ENCODE measurements around the gene MYBBP1A. TPM values are rescaled to one million over a fixed set of nuclear protein-coding genes. Genes with fewer than 3 reads are reported as not detected.
"Not testable (repeated sequence)": the region's sequence is repeated elsewhere in the genome, so short reads cannot be mapped to it uniquely, and the experiment has no call there.

The MYBBP1A gene, protein sequence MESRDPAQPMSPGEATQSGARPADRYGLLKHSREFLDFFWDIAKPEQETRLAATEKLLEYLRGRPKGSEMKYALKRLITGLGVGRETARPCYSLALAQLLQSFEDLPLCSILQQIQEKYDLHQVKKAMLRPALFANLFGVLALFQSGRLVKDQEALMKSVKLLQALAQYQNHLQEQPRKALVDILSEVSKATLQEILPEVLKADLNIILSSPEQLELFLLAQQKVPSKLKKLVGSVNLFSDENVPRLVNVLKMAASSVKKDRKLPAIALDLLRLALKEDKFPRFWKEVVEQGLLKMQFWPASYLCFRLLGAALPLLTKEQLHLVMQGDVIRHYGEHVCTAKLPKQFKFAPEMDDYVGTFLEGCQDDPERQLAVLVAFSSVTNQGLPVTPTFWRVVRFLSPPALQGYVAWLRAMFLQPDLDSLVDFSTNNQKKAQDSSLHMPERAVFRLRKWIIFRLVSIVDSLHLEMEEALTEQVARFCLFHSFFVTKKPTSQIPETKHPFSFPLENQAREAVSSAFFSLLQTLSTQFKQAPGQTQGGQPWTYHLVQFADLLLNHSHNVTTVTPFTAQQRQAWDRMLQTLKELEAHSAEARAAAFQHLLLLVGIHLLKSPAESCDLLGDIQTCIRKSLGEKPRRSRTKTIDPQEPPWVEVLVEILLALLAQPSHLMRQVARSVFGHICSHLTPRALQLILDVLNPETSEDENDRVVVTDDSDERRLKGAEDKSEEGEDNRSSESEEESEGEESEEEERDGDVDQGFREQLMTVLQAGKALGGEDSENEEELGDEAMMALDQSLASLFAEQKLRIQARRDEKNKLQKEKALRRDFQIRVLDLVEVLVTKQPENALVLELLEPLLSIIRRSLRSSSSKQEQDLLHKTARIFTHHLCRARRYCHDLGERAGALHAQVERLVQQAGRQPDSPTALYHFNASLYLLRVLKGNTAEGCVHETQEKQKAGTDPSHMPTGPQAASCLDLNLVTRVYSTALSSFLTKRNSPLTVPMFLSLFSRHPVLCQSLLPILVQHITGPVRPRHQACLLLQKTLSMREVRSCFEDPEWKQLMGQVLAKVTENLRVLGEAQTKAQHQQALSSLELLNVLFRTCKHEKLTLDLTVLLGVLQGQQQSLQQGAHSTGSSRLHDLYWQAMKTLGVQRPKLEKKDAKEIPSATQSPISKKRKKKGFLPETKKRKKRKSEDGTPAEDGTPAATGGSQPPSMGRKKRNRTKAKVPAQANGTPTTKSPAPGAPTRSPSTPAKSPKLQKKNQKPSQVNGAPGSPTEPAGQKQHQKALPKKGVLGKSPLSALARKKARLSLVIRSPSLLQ (N-terminal part only)
- total RNA-seq, result 10 to 100 TPM; 21.4 to 58.7 TPM

DNA sequence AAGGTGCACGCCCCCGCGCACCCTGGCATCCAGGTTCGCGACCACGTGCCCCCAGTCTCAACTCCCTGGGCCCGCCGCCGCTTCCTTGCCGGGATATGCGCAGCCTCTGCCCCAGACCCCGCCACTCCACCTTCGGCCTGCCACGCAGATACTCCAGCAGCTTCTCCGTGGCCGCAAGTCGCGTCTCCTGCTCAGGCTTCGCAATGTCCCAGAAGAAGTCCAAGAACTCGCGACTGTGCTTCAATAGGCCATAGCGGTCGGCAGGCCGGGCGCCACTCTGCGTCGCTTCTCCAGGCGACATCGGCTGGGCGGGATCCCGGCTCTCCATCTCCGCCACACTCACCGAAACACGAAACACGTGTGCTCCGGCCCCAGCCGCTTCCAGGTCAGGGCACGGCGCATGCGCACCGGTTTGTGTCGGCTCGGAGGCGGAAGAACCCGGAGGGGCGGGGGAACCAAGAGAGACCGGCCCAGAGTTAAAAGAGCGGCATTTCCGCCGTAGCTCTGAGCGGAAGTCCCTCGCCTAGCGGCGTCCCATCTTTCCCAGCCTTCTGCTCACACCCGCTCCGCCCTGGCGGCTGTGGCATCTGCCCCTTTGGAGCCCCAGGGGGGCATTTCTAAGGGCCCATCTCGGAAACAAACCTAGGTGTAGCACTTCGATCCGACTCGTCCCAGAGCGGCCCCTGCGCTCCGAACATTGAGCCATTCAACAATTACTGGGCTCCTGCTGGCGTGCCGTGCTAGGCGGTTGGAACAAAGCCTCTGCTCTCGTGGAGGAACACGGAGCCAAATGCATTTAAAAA is at the start of gene MYBBP1A:
Gene MYBBP1A (minus strand): TSS at position 388 of the 803 bp plus-strand sequence. CDS start 60 bp downstream, at position 328.
- H3K27ac ChIP-seq, result peak within 1 kb of the TSS; percentile 78
- H3K9me3 ChIP-seq, result no peaks in the 10 kb centered on the region
- TF ChIP-seq, protein P1, sequence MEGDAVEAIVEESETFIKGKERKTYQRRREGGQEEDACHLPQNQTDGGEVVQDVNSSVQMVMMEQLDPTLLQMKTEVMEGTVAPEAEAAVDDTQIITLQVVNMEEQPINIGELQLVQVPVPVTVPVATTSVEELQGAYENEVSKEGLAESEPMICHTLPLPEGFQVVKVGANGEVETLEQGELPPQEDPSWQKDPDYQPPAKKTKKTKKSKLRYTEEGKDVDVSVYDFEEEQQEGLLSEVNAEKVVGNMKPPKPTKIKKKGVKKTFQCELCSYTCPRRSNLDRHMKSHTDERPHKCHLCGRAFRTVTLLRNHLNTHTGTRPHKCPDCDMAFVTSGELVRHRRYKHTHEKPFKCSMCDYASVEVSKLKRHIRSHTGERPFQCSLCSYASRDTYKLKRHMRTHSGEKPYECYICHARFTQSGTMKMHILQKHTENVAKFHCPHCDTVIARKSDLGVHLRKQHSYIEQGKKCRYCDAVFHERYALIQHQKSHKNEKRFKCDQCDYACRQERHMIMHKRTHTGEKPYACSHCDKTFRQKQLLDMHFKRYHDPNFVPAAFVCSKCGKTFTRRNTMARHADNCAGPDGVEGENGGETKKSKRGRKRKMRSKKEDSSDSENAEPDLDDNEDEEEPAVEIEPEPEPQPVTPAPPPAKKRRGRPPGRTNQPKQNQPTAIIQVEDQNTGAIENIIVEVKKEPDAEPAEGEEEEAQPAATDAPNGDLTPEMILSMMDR (IDR thresholded peaks at IDR 0.05), result no peak
- H3K9ac ChIP-seq (ENCODE audit: low read depth in 2 of 2, low read length in 2 of 2), result peak within 1 kb of the TSS; percentile 86 to 88
- H3K4me3 ChIP-seq, result peak within 1 kb of the TSS; percentile 75
- DNase-seq, result peak; percentile 98
- peaks cover 9% of the 10 kb centered on the region for H3K36me3 ChIP-seq
- intact Hi-C loops (cut with DNase I), result loop anchor here (5.0 kb wide), 1 partner anchor 133 kb away; no protein-coding TSS in a partner anchor
- no peaks in the 10 kb centered on the region for H3K27me3 ChIP-seq
- peaks cover 9% of the 10 kb centered on the region for H3K4me1 ChIP-seq

DNA sequence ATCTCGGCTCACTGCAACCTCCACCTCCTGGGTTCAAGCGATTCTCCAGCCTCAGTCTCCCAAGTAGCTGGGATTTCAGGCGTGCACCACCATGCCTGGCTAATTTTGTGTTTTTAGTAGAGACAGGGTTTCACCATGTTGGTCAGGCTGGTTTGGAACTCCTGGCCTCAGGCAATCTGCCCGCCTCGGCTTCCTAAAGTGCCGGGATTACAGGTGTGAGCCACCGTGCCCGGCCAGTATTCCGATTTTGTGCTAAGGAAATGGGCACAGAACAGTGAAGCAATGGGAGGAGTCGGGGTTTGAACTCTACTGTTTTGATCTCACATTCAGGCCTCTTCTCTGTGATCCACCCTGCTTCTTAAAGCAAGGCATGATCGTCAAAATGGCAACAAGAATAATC is 49.6 kb upstream of the MYBBP1A start:
- DNase-seq; H3K4me3 ChIP-seq; H3K36me3 ChIP-seq; H3K27me3 ChIP-seq; H3K9ac ChIP-seq (ENCODE audit: low read depth in 2 of 2, low read length in 2 of 2); H3K9me3 ChIP-seq; H3K4me1 ChIP-seq; intact Hi-C loops (cut with DNase I); H3K27ac ChIP-seq: not testable (repeated sequence)

DNA sequence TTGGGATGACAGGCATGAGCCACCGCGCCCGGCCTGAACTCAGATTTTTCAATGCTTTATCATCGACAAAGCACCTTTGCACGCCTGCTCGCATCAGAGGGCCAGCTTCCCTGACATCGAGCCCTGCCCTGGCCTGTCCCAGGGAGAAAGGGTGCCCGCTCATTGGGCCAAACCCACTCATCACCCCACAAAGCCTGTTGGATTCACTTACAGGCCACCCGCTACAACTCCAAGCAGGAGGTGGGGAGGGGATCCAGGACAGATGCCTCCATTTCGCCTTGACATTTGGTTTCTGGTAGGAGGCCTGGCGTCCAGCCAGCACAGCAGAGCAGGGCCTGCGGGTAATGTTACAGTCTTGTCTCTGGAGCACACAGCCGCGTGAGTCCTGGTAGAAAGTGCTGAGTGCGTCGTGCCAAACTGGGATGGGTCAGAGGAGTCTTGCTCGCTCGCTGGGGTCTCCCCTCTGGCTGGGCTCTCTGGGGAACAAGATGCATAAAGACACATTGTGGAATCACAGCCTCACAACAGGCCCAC is 49.0 kb upstream of the MYBBP1A start:
- no peaks in the 10 kb centered on the region for H3K36me3 ChIP-seq
- no peaks in the 10 kb centered on the region for H3K4me1 ChIP-seq
- no peak overlapping the region for H3K27ac ChIP-seq
- DNase-seq, result no peak
- TF ChIP-seq, protein P1 (IDR thresholded peaks at IDR 0.05), result no peak
- no peak overlapping the region for H3K9ac ChIP-seq (ENCODE audit: low read depth in 2 of 2, low read length in 2 of 2)
- no peaks in the 10 kb centered on the region for H3K9me3 ChIP-seq
- intact Hi-C loops (cut with DNase I), result no loop called here
- H3K27me3 ChIP-seq, result no peaks in the 10 kb centered on the region
- H3K4me3 ChIP-seq, result no peak overlapping the region

DNA sequence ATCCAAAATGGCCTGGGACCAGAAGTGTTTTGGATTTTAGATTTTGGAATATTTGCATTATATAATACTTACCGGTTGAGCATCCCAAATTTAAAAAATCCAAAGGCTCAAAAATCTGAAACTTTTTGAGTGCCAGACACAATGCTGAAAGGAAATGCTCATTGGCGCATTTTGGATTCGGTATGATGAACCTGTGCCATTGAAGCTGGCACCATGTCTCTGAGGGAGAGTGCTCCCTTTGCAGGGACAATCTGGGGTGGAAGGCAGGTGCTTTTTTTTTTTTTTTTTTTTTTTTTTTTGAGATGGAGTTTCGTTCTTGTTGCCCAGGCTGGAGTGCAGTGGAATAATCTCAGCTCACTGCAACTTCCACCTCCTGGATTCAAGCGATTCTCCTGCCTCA is 46.9 kb upstream of the MYBBP1A start:
- DNase-seq, result no peak
- Histone ChIP-seq H3K4me1 (no peaks in the 10 kb centered on the region), H3K4me3 (no peak overlapping the region), H3K27me3 (no peaks in the 10 kb centered on the region), H3K36me3 (no peaks in the 10 kb centered on the region), H3K9me3 (no peaks in the 10 kb centered on the region), H3K27ac (no peak overlapping the region), H3K9ac (ENCODE audit: low read depth in 2 of 2, low read length in 2 of 2) (no peak overlapping the region)
- TF ChIP-seq, protein P1 (IDR thresholded peaks at IDR 0.05), result no peak
- intact Hi-C loops (cut with DNase I), result no loop called here

DNA sequence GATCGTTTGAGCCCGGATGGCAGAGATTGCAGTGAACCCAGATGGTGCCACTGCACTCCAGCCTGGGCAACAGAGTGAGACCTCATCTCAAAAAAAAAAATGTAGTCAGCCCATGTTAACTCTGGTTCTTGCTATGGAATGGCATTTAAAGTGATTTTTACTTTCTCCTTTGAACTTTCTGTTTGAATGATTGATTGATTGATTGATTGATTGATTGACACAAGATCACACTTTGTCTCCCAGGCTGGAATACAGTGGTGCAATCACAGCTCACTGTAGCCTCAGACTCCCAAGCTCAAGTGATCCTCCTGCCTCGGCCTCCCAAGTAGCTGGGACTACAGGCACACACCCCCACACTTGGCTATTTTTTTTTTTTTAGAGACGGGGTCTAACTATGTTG is 46.1 kb upstream of the MYBBP1A start:
- intact Hi-C loops (cut with DNase I), result no loop called here
- no peaks in the 10 kb centered on the region for H3K9me3 ChIP-seq
- no peak for DNase-seq
- H3K4me1 ChIP-seq, result no peaks in the 10 kb centered on the region
- no peak overlapping the region for H3K4me3 ChIP-seq
- H3K27me3 ChIP-seq, result no peaks in the 10 kb centered on the region
- H3K36me3 ChIP-seq, result no peaks in the 10 kb centered on the region
- no peak overlapping the region for H3K9ac ChIP-seq (ENCODE audit: low read depth in 2 of 2, low read length in 2 of 2)
- no peak overlapping the region for H3K27ac ChIP-seq
- TF ChIP-seq, protein P1 (IDR thresholded peaks at IDR 0.05), result no peak

Measured in colonic mucosa (tissue), 4 donors.